Testis (tissue), 3 donors: ENCODE measurements around the gene CTIF. TPM values are rescaled to one million over a fixed set of nuclear protein-coding genes. Genes with fewer than 3 reads are reported as not detected.
A peak's percentile ranks its signal among the peaks of the same experiment; 100 is the strongest.

Experiments
- DNase-seq: peaks from one replicate; pipeline ENCODE4 v3.0.0-alpha.2; 2019
- H3K27ac ChIP-seq, 2 donors: fragments of 200-600 bp; sonication (generic); one replicate each; pipeline ENCODE4 v1.5.1; 2019
- H3K27me3 ChIP-seq: fragments of 200-600 bp; sonication (generic); one replicate; pipeline ENCODE4 v1.5.1; 2019
- H3K36me3 ChIP-seq: fragments of 200-600 bp; sonication (generic); one replicate; pipeline ENCODE4 v1.5.1; 2017; ENCODE audit warnings: low read depth; ENCODE audit errors: missing control alignments
- H3K4me1 ChIP-seq: fragments of 200-600 bp; sonication (generic); one replicate; pipeline ENCODE4 v1.5.1; 2019
- H3K4me3 ChIP-seq, 2 donors: fragments of 200-600 bp; sonication (generic); one replicate each; pipeline ENCODE4 v1.5.1; 2017 to 2019
- H3K9me3 ChIP-seq: fragments of 200-600 bp; sonication (generic); one replicate; pipeline ENCODE4 v1.5.1; 2017
- POLR2A ChIP-seq: fragments of 450-650 bp; IDR thresholded peaks from one replicate; pipeline ENCODE4 v1.6.1; 2017; ENCODE audit warnings: antibody characterized with exemption, mild to moderate bottlenecking, moderate library complexity
- WGBS, 2 donors: methylation state at CpG; one replicate each; pipeline ENCODE4 v1.1.5; 2018; 5-methylcytosine and 5-hydroxymethylcytosine counted together
- intact Hi-C: fragments of 100-400 bp; cut with DNase I; formaldehyde crosslinking; loops from one replicate; pipeline ENCODE4 v1.15.1; 2023; ENCODE audit warnings: low total_unique reads
- polyA plus RNA-seq: library from polyadenylated mRNA; stranded (reverse); fragments of 350-450 nt; fragmentation: Illumina TruSeq; extraction: RNeasy Lipid Tissue Mini Kit (QIAGEN cat#74804); gene quantifications from one replicate; pipeline ENCODE4 v1.2.3, GENCODE V29; 2014; ENCODE audit warnings: low read depth, low replicate concordance; ENCODE audit not compliant: insufficient read depth
- total RNA-seq, 2 donors: library from RNA; depleted of rRNA; stranded (reverse); fragments of >200 nt; gene quantifications; one replicate each; pipeline ENCODE4 v1.2.3, GENCODE V29; 2016
- TF ChIP-seq, protein P1 (sequence below), 3 experiments: fragments of 450-650 bp in 2 of 3; fragments of 200-600 bp in 1 of 3; sonication (generic) in 1 of 3; IDR thresholded peaks; one replicate each; pipeline ENCODE4 v1.5.1; 2016 to 2019; ENCODE audit warnings: antibody characterized with exemption in 3 of 3, mild to moderate bottlenecking in 2 of 3, moderate library complexity in 1 of 3

The CTIF gene
- total and polyA plus RNA-seq, 3 donors from 2014 or later: 33.8 to 41.5 (median 35.6) TPM

DNA sequence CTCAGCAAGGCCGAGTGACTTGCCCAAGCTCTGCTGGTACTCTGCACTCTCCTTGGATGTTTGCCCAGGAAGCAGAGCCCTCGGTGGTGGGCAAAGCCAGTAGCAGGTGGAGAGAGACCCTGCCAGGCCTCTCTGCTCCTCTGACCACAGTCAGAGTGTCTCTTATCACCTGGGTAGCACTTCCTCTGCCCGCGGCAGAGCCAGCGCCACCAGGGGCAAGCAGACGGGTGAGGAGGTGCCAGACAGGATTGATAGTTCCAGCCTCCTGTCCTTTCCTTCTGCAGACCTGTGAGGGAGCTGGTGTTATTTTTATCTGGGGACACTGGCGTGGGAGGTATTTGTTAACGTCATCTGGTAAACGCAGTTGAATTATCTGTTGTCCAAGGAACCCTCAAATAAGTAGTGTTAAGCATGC is 259.0 kb downstream of the CTIF start:
- 57 to 64% methylated on average over 9 of the region's 9 CpGs for WGBS, 2 donors
- Histone ChIP-seq H3K27ac (no peak overlapping the region), H3K4me1 (peaks cover 12% of the 10 kb centered on the region), H3K9me3 (no peaks in the 10 kb centered on the region), H3K4me3 (no peak overlapping the region), H3K27me3 (no peaks in the 10 kb centered on the region), H3K36me3 (no peaks in the 10 kb centered on the region)
- intact Hi-C loops: no loop called here
- DNase-seq: no peak
- TF ChIP-seq, protein P1, sequence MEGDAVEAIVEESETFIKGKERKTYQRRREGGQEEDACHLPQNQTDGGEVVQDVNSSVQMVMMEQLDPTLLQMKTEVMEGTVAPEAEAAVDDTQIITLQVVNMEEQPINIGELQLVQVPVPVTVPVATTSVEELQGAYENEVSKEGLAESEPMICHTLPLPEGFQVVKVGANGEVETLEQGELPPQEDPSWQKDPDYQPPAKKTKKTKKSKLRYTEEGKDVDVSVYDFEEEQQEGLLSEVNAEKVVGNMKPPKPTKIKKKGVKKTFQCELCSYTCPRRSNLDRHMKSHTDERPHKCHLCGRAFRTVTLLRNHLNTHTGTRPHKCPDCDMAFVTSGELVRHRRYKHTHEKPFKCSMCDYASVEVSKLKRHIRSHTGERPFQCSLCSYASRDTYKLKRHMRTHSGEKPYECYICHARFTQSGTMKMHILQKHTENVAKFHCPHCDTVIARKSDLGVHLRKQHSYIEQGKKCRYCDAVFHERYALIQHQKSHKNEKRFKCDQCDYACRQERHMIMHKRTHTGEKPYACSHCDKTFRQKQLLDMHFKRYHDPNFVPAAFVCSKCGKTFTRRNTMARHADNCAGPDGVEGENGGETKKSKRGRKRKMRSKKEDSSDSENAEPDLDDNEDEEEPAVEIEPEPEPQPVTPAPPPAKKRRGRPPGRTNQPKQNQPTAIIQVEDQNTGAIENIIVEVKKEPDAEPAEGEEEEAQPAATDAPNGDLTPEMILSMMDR (IDR thresholded peaks at IDR 0.05): no peak
- TF ChIP-seq POLR2A: no peak

- H3K9me3 ChIP-seq: no peaks in the 10 kb centered on the region
- TF ChIP-seq, protein P1 (IDR thresholded peaks at IDR 0.05): no peak
- TF ChIP-seq POLR2A: no peak
- peaks cover 14% of the 10 kb centered on the region for H3K4me1 ChIP-seq
- 89 to 94% methylated on average over 17 of the region's 17 CpGs for WGBS, 2 donors
- DNase-seq: peak; percentile 13
- no peak overlapping the region for H3K27ac ChIP-seq
- no peak overlapping the region for H3K4me3 ChIP-seq
- H3K36me3 ChIP-seq: no peaks in the 10 kb centered on the region
- H3K27me3 ChIP-seq: no peaks in the 10 kb centered on the region
- intact Hi-C loops: no loop called here
These were observed 259.8 kb downstream of the CTIF start for GRCh38 chr18:48798334-48799245.

GRCh38 chr18:48799724-48800315 is 261.0 kb downstream of the CTIF start:
- WGBS, 2 donors: 87 to 90% methylated on average over 6 to 8 of the region's 8 CpGs
- no peak for TF ChIP-seq POLR2A
- TF ChIP-seq, protein P1 (IDR thresholded peaks at IDR 0.05): no peak
- peaks cover 14% of the 10 kb centered on the region for H3K4me1 ChIP-seq
- no peaks in the 10 kb centered on the region for H3K9me3 ChIP-seq
- H3K4me3 ChIP-seq: no peak overlapping the region
- no peaks in the 10 kb centered on the region for H3K36me3 ChIP-seq
- intact Hi-C loops: no loop called here
- no peak overlapping the region for H3K27ac ChIP-seq
- H3K27me3 ChIP-seq: no peaks in the 10 kb centered on the region
- DNase-seq: peak; percentile 4

DNA sequence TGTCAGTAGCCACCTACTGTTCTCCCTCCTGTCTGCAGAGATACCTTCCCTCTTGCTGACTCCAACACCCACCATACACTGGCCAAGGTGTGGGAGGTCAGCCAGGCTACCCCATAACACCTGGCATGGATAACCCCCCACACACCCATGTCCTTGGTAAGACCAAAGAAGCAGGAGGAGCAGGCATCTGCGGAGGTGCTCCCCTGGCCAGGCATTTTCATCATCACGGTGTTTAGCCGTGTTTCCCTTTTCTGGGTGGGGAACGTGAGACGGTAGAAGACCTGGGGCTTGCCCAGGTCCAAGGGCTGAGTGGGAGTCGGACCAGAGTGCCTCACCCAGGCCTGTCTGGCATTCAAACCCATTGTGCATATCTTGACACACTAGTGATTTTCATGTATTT is 261.6 kb downstream of the CTIF start:
- no peaks in the 10 kb centered on the region for H3K9me3 ChIP-seq
- no peak overlapping the region for H3K27ac ChIP-seq
- H3K36me3 ChIP-seq: no peaks in the 10 kb centered on the region
- TF ChIP-seq POLR2A: no peak
- TF ChIP-seq, protein P1 (IDR thresholded peaks at IDR 0.05): no peak
- DNase-seq: peak; percentile 3
- no peaks in the 10 kb centered on the region for H3K27me3 ChIP-seq
- H3K4me3 ChIP-seq: no peak overlapping the region
- WGBS, 2 donors: 76 to 92% methylated on average over 6 of the region's 6 CpGs
- H3K4me1 ChIP-seq: peaks cover 14% of the 10 kb centered on the region
- intact Hi-C loops: no loop called here
